Thoracic aorta (tissue), 2 donors: ENCODE data around the gene LRFN5. TPM values are rescaled to one million over a fixed set of nuclear protein-coding genes. Genes with fewer than 3 reads are reported as not detected.

Source experiments
- ATAC-seq: fragments of 150-250 bp; one replicate; pipeline ENCODE4 v1.8.0; 2017; ENCODE audit warnings: low read depth; ENCODE audit not compliant: insufficient number of reproducible peaks, low FRiP score
- DNase-seq: peaks from one replicate; pipeline ENCODE4 v3.0.0-alpha.2; 2020; ENCODE audit warnings: low spot score
- H3K27ac ChIP-seq, 2 donors: fragments of 200-600 bp; sonication (generic); 1 replicate in 1 of 2; 2 replicates in 1 of 2; pipeline ENCODE4 v1.5.1; 2016; ENCODE audit warnings: mild to moderate bottlenecking in 2 of 2, moderate library complexity in 2 of 2
- H3K27me3 ChIP-seq: fragments of 200-600 bp; sonication (generic); replicated peaks from 2 replicates; pipeline ENCODE4 v1.6.0; 2016; ENCODE audit warnings: mild to moderate bottlenecking; ENCODE audit not compliant: insufficient read depth
- H3K36me3 ChIP-seq: fragments of 200-600 bp; sonication (generic); one replicate; pipeline ENCODE4 v1.5.1; 2016
- H3K4me1 ChIP-seq, 2 donors: fragments of 200-600 bp; sonication (generic); 1 replicate in 1 of 2; 2 replicates in 1 of 2; pipeline versions ENCODE4 v1.5.1 to v1.6.0; 2016; ENCODE audit warnings: low read depth in 2 of 2, mild to moderate bottlenecking in 1 of 2; ENCODE audit not compliant: control insufficient read depth in 1 of 2
- H3K4me3 ChIP-seq: fragments of 200-600 bp; sonication (generic); 2 replicates; pipeline ENCODE4 v1.5.1; 2016; ENCODE audit warnings: mild to moderate bottlenecking
- H3K9me3 ChIP-seq: fragments of 200-600 bp; sonication (generic); 2 replicates; pipeline ENCODE4 v1.5.1; 2016
- total RNA-seq, 2 donors: library from RNA; depleted of rRNA; stranded (reverse); fragments of >200 nt; gene quantifications; one replicate each; pipeline versions ENCODE4 v1.1.0 to v1.2.3, GENCODE V29; 2016
- TF ChIP-seq, protein P1 (sequence below): fragments of 200-600 bp; sonication (generic); IDR thresholded peaks from one replicate; pipeline ENCODE4 v1.5.1; 2019; ENCODE audit warnings: antibody characterized with exemption

Gene LRFN5
- total RNA-seq, 2 donors from 2014 or later, result 0.41 to 4.7 TPM

DNA sequence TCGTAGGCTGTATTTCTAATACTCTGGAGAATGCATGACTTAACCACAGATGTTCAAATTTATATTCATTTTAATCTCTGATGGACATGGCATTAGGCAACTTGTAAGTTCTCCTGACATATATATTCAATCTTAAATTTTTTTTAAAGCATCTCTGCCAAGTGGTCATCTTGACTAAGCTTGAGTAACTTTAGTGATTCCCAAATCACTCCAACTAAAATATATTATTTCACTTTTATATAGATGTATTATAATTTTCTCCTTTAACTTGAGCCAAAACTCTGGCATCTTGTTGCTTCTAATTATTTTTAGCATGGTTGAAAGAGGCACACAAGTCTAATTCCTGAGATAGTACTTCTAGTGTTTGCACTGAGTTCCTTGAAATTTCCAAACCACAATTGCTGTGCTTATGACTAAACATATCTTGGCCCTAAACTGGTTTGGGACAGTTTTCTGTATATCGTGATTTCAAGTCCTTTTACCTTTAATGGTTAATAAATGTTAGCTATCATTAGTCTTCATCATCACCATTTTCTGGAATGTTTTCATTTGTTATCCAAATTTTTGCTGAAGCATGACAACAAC is 8.4 kb downstream of the LRFN5 start:
- TF ChIP-seq, protein P1, sequence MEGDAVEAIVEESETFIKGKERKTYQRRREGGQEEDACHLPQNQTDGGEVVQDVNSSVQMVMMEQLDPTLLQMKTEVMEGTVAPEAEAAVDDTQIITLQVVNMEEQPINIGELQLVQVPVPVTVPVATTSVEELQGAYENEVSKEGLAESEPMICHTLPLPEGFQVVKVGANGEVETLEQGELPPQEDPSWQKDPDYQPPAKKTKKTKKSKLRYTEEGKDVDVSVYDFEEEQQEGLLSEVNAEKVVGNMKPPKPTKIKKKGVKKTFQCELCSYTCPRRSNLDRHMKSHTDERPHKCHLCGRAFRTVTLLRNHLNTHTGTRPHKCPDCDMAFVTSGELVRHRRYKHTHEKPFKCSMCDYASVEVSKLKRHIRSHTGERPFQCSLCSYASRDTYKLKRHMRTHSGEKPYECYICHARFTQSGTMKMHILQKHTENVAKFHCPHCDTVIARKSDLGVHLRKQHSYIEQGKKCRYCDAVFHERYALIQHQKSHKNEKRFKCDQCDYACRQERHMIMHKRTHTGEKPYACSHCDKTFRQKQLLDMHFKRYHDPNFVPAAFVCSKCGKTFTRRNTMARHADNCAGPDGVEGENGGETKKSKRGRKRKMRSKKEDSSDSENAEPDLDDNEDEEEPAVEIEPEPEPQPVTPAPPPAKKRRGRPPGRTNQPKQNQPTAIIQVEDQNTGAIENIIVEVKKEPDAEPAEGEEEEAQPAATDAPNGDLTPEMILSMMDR, result no peak
- Histone ChIP-seq H3K4me1 (no peaks in the 10 kb centered on the region), H3K36me3 (no peaks in the 10 kb centered on the region), H3K4me3 (no peak overlapping the region), H3K27ac (no peak overlapping the region), H3K27me3 (no peaks in the 10 kb centered on the region), H3K9me3 (no peaks in the 10 kb centered on the region)
- DNase-seq (no peak), ATAC-seq (no peak)

DNA sequence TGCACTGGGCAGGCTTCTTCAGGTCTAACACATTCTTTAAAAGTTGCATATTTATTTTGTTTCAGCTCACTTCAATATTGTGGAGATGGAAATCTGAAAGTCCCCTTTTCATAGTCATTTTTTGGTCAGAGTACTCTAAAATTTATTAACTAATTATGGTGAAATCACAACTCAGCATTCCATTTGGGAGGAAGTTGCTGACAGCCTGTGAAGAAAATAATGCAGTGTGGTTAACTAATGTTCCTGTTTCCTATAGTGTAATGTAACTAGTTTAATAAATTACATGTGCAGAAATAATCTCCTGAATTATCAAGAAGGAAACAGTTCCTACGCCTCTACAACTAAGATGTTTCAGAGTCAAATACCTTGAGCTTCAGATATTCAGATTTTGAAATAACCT is 17.1 kb downstream of the LRFN5 start:
- Histone ChIP-seq H3K27me3 (no peaks in the 10 kb centered on the region), H3K36me3 (no peaks in the 10 kb centered on the region), H3K27ac (no peak overlapping the region), H3K4me3 (no peak overlapping the region), H3K9me3 (no peaks in the 10 kb centered on the region), H3K4me1 (no peaks in the 10 kb centered on the region)
- TF ChIP-seq, protein P1, result no peak
- ATAC-seq (no peak), DNase-seq (no peak)

DNA sequence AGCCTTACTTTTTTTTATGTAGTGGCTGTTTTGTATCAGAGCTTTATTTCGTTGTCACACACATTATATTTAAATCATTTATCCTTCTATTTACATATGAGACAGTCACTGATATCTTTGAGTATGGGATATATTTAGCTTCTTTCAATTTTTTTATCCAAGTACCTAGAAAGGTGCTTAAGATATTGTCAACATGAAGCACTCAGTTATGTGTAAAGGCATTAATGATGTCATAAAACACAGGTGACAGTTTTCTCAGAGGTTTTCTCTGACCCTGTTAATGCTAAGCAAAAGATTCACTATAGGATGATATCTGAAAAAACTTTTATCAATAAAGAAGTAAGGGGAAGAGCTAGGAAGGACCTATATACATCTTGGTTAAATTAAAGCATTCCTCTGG is 23.2 kb downstream of the LRFN5 start:
- H3K27ac ChIP-seq, result no peak overlapping the region
- H3K9me3 ChIP-seq, result no peaks in the 10 kb centered on the region
- H3K27me3 ChIP-seq, result no peaks in the 10 kb centered on the region
- no peak for DNase-seq
- no peaks in the 10 kb centered on the region for H3K4me1 ChIP-seq
- H3K36me3 ChIP-seq, result no peaks in the 10 kb centered on the region
- ATAC-seq, result no peak
- no peak overlapping the region for H3K4me3 ChIP-seq
- TF ChIP-seq, protein P1, result no peak

DNA sequence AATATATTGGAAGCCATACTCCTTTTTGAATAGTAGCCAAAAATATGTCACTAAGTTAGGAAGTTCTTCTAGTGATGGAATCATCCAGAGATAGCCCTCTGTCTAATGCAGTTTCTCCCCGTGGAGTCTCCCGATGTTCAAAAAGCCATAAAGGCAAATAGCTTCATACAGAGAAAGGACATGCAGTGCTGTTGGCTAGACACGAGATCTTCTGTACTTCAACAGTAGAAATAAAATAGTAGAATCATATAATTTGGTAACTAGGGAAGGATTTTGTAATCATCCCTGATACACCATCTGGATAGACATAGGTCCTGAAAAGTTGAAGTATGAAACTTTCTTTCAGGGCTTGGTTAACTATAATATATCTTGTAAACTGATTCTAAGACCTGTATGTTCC is 27.6 kb downstream of the LRFN5 start:
- H3K36me3 ChIP-seq, result no peaks in the 10 kb centered on the region
- H3K27me3 ChIP-seq, result no peaks in the 10 kb centered on the region
- ATAC-seq, result no peak
- H3K9me3 ChIP-seq, result no peaks in the 10 kb centered on the region
- TF ChIP-seq, protein P1, result no peak
- no peak overlapping the region for H3K27ac ChIP-seq
- H3K4me3 ChIP-seq, result no peak overlapping the region
- no peaks in the 10 kb centered on the region for H3K4me1 ChIP-seq
- DNase-seq, result no peak

DNA sequence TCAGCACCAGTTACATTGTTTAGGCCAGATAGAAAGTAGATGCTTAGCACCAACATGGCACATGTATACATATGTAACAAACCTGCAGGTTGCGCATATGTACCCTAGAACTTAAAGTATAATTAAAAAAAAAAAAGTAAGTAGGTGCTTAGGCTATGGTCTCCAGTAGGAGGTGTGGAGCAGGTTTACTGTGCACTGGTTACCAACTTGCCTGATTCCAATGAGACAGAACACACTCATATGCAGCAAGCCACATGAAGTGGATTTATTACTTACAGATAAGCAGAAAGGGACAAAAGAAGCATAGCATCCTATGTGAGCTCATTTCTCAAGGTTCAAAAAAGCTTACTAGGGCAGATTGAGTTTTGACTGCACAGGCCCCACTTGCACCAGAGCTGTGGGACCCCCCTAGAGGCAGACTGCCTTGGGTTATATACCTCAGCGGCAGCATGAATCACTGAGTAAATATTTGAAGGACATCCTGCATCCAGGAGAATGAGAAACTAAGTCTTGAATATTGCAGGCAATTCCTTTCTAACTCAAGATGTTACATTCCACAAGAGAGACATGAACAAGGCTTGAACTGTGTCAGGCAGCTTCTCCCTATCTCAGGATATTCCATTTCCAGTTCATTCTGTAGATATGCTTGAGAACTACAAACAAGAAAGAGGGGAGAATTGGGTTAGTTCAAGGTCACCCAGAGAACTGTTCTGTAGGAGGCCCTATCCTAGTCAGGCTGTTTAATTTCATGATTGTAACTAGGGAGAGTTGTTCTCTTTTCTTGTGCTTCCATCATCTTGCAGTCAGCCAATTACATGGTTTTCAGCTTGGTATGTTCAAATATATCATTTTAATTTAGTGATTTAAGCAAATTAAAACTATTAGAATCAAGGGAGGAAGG is 30.1 kb downstream of the LRFN5 start:
- H3K4me1 ChIP-seq, result no peaks in the 10 kb centered on the region
- TF ChIP-seq, protein P1, result no peak
- H3K27me3 ChIP-seq, result no peaks in the 10 kb centered on the region
- DNase-seq (no peak), ATAC-seq (no peak)
- no peak overlapping the region for H3K27ac ChIP-seq
- no peak overlapping the region for H3K4me3 ChIP-seq
- no peaks in the 10 kb centered on the region for H3K36me3 ChIP-seq
- H3K9me3 ChIP-seq, result no peaks in the 10 kb centered on the region
